GM12864 (cell line): ENCODE results near the gene ECPAS.
"Not testable (repeated sequence)": the region's sequence is repeated elsewhere in the genome, so short reads cannot be mapped to it uniquely, and the experiment has no call there.

Experiments
- DNase-seq: peaks from one replicate; pipeline ENCODE4 v3.0.0-alpha.2; 2011; ENCODE audit warnings: low read depth
- H3K4me3 ChIP-seq: 2 replicates; pipeline ENCODE4 v1.5.1; 2011; ENCODE audit warnings: mild to moderate bottlenecking, low read depth, low read length, control low read depth
- CTCF ChIP-seq: IDR thresholded peaks from 2 replicates; pipeline ENCODE4 v1.5.1; 2011; ENCODE audit warnings: low read depth, mild to moderate bottlenecking, moderate library complexity, low read length, control low read depth, inconsistent platforms; ENCODE audit errors: missing control alignments

ECPAS gene

GRCh38 chr9:111414406-111414805 is 69.8 kb downstream of the ECPAS start:
- TF ChIP-seq CTCF, result no peak
- DNase-seq, result no peak
- no peak overlapping the region for H3K4me3 ChIP-seq

- H3K4me3 ChIP-seq, result no peak overlapping the region
- DNase-seq, result no peak
- no peak for TF ChIP-seq CTCF
These were observed 70.2 kb downstream of the ECPAS start for GRCh38 chr9:111413996-111414395.

- TF ChIP-seq CTCF, result no peak
- no peak for DNase-seq
- H3K4me3 ChIP-seq, result no peak overlapping the region
These were observed 71.9 kb downstream of the ECPAS start for GRCh38 chr9:111412280-111412679.

GRCh38 chr9:111411266-111411665 is 72.9 kb downstream of the ECPAS start:
- TF ChIP-seq CTCF, result no peak
- no peak overlapping the region for H3K4me3 ChIP-seq
- DNase-seq, result no peak

- no peak overlapping the region for H3K4me3 ChIP-seq
- no peak for TF ChIP-seq CTCF
- DNase-seq, result no peak
These were observed 76.4 kb downstream of the ECPAS start for GRCh38 chr9:111407813-111408212.

- DNase-seq, result no peak
- TF ChIP-seq CTCF, result no peak
- no peak overlapping the region for H3K4me3 ChIP-seq
These were observed 78.5 kb downstream of the ECPAS start for GRCh38 chr9:111405701-111406100.

- not testable (repeated sequence) for DNase-seq, H3K4me3 ChIP-seq
These were observed 82.7 kb downstream of the ECPAS start for GRCh38 chr9:111401486-111401885.

GRCh38 chr9:111400564-111400898 is 83.7 kb downstream of the ECPAS start:
- H3K4me3 ChIP-seq, result no peak overlapping the region
- DNase-seq, result no peak
- TF ChIP-seq CTCF, result no peak
